H1 (cell line): ENCODE measurements around the gene DNTT. TPM values are rescaled to one million over a fixed set of nuclear protein-coding genes. Genes with fewer than 3 reads are reported as not detected.

Source experiments
- ASH2L ChIP-seq: fragments of 200-600, 300-600 bp; sonication (generic); IDR thresholded peaks from one replicate; pipeline ENCODE4 v1.7.1; 2017; ENCODE audit warnings: low read length
- ATF3 ChIP-seq: IDR thresholded peaks from 2 replicates; pipeline ENCODE4 v1.6.1; 2011; ENCODE audit warnings: low read depth, mild to moderate bottlenecking, low read length; ENCODE audit not compliant: insufficient read depth
- TBP ChIP-seq: IDR thresholded peaks from 2 replicates; pipeline ENCODE4 v1.6.1; 2011; ENCODE audit warnings: low read depth, low read length, improper control_type of control experiment
- polyA plus RNA-seq, 7 experiments: library from polyadenylated mRNA; depleted of rRNA in 3 of 7; stranded (reverse) in 5 of 7; unstranded in 2 of 7; fragments of >200 nt in 5 of 7; fragments of 200-250 nt in 2 of 7; gene quantifications; 1 replicate in 5 of 7; 2 replicates in 1 of 7; 4 replicates in 1 of 7; pipeline versions ENCODE4 v1.2.1 to v1.2.3, GENCODE V29; 2011 to 2013; ENCODE audit warnings: missing spikeins in 2 of 7, mixed read lengths in 2 of 7
- total RNA-seq: library from RNA; stranded (reverse); fragmentation: NEBNext Ultra II Directional; extraction: Animal tissue kit (Norgen Biotek cat#: 25700); gene quantifications from 2 replicates; pipeline ENCODE4 v1.2.1, GENCODE V29; 2021
- TF ChIP-seq, protein P1 (sequence below): fragments of 300-600 bp; sonication (generic); IDR thresholded peaks from 2 replicates; pipeline ENCODE4 v1.7.1; 2012; ENCODE audit warnings: low read length, moderate library complexity, mild to moderate bottlenecking, inconsistent platforms; ENCODE audit not compliant: insufficient replicate concordance

DNTT gene
- total and polyA plus RNA-seq, 2 of the 8 experiments (the other 6 are each of a cell fraction or from before 2014, with no cell fraction given) = not detected

GRCh38 chr10:96263176-96263575 is 41.1 kb upstream of the DNTT start (continued):
- TF ChIP-seq, protein P1, sequence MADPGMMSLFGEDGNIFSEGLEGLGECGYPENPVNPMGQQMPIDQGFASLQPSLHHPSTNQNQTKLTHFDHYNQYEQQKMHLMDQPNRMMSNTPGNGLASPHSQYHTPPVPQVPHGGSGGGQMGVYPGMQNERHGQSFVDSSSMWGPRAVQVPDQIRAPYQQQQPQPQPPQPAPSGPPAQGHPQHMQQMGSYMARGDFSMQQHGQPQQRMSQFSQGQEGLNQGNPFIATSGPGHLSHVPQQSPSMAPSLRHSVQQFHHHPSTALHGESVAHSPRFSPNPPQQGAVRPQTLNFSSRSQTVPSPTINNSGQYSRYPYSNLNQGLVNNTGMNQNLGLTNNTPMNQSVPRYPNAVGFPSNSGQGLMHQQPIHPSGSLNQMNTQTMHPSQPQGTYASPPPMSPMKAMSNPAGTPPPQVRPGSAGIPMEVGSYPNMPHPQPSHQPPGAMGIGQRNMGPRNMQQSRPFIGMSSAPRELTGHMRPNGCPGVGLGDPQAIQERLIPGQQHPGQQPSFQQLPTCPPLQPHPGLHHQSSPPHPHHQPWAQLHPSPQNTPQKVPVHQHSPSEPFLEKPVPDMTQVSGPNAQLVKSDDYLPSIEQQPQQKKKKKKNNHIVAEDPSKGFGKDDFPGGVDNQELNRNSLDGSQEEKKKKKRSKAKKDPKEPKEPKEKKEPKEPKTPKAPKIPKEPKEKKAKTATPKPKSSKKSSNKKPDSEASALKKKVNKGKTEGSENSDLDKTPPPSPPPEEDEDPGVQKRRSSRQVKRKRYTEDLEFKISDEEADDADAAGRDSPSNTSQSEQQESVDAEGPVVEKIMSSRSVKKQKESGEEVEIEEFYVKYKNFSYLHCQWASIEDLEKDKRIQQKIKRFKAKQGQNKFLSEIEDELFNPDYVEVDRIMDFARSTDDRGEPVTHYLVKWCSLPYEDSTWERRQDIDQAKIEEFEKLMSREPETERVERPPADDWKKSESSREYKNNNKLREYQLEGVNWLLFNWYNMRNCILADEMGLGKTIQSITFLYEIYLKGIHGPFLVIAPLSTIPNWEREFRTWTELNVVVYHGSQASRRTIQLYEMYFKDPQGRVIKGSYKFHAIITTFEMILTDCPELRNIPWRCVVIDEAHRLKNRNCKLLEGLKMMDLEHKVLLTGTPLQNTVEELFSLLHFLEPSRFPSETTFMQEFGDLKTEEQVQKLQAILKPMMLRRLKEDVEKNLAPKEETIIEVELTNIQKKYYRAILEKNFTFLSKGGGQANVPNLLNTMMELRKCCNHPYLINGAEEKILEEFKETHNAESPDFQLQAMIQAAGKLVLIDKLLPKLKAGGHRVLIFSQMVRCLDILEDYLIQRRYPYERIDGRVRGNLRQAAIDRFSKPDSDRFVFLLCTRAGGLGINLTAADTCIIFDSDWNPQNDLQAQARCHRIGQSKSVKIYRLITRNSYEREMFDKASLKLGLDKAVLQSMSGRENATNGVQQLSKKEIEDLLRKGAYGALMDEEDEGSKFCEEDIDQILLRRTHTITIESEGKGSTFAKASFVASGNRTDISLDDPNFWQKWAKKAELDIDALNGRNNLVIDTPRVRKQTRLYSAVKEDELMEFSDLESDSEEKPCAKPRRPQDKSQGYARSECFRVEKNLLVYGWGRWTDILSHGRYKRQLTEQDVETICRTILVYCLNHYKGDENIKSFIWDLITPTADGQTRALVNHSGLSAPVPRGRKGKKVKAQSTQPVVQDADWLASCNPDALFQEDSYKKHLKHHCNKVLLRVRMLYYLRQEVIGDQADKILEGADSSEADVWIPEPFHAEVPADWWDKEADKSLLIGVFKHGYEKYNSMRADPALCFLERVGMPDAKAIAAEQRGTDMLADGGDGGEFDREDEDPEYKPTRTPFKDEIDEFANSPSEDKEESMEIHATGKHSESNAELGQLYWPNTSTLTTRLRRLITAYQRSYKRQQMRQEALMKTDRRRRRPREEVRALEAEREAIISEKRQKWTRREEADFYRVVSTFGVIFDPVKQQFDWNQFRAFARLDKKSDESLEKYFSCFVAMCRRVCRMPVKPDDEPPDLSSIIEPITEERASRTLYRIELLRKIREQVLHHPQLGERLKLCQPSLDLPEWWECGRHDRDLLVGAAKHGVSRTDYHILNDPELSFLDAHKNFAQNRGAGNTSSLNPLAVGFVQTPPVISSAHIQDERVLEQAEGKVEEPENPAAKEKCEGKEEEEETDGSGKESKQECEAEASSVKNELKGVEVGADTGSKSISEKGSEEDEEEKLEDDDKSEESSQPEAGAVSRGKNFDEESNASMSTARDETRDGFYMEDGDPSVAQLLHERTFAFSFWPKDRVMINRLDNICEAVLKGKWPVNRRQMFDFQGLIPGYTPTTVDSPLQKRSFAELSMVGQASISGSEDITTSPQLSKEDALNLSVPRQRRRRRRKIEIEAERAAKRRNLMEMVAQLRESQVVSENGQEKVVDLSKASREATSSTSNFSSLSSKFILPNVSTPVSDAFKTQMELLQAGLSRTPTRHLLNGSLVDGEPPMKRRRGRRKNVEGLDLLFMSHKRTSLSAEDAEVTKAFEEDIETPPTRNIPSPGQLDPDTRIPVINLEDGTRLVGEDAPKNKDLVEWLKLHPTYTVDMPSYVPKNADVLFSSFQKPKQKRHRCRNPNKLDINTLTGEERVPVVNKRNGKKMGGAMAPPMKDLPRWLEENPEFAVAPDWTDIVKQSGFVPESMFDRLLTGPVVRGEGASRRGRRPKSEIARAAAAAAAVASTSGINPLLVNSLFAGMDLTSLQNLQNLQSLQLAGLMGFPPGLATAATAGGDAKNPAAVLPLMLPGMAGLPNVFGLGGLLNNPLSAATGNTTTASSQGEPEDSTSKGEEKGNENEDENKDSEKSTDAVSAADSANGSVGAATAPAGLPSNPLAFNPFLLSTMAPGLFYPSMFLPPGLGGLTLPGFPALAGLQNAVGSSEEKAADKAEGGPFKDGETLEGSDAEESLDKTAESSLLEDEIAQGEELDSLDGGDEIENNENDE = no peak
- TF ChIP-seq ASH2L = no peak
- no peak for TF ChIP-seq TBP
- no peak for TF ChIP-seq ATF3
